Kidney (tissue), 2 donors: ENCODE data around the gene ZNF653. TPM values are rescaled to one million over a fixed set of nuclear protein-coding genes. Genes with fewer than 3 reads are reported as not detected.

Experiments
- microRNA-seq: library from miRNA; unstranded; fragments of <30 nt; microRNA quantifications from one replicate; pipeline ENCODE4 v1.2.0, GENCODE V29; 2020
- polyA plus RNA-seq: library from polyadenylated mRNA; stranded (reverse); fragments of 350-450 nt; fragmentation: Illumina TruSeq; extraction: RNeasy Lipid Tissue Mini Kit (QIAGEN cat#74804); gene quantifications from one replicate; pipeline ENCODE4 v1.2.3, GENCODE V29; 2014; ENCODE audit warnings: low read depth, low replicate concordance; ENCODE audit not compliant: insufficient read depth
- total RNA-seq: library from RNA; stranded (reverse); fragmentation: NEBNext Ultra II Directional; extraction: Animal tissue kit (Norgen Biotek cat#: 25700); gene quantifications from one replicate; pipeline ENCODE4 v1.2.1, GENCODE V29; 2021
- donor health status: DM: yes; HTN: yes; CAD: no.

ZNF653 gene
- total and polyA plus RNA-seq, 2 donors from 2014 or later: 10.8 to 11.5 TPM

Small RNAs within 50 kb of the gene (microRNA-seq; reads per million reads assigned to microRNA genes)
- gene MIR7974: not detected

Other genes starting within 250 kb of the ZNF653 start
- gene DOCK6, start 243.3 kb downstream of the ZNF653 start, total RNA-seq: 112 TPM
- 45.8 TPM for gene DOCK6, start 243.3 kb downstream of the ZNF653 start, polyA plus RNA-seq
- not detected for gene TSPAN16, start 209.7 kb downstream of the ZNF653 start, total RNA-seq
- not detected for gene TSPAN16, start 209.7 kb downstream of the ZNF653 start, polyA plus RNA-seq
- gene RAB3D, start 166.2 kb downstream of the ZNF653 start, total RNA-seq: 80.4 TPM
- 8.3 TPM for gene RAB3D, start 166.2 kb downstream of the ZNF653 start, polyA plus RNA-seq
- gene TMEM205, start 159.6 kb downstream of the ZNF653 start, total RNA-seq: 150 TPM
- 417 TPM for gene TMEM205, start 159.6 kb downstream of the ZNF653 start, polyA plus RNA-seq
- 28.9 TPM for gene CCDC159, start 159.3 kb downstream of the ZNF653 start, total RNA-seq
- gene CCDC159, start 159.3 kb downstream of the ZNF653 start, polyA plus RNA-seq: 50.7 TPM
- 22.5 TPM for gene PLPPR2, start 150.4 kb downstream of the ZNF653 start, total RNA-seq
- gene PLPPR2, start 150.4 kb downstream of the ZNF653 start, polyA plus RNA-seq: 11.7 TPM
- 4.1 TPM for gene SWSAP1, start 131.2 kb downstream of the ZNF653 start, total RNA-seq
- gene SWSAP1, start 131.2 kb downstream of the ZNF653 start, polyA plus RNA-seq: 6.2 TPM
- gene EPOR, start 121.5 kb downstream of the ZNF653 start, total RNA-seq: 23.6 TPM
- 20.4 TPM for gene EPOR, start 121.5 kb downstream of the ZNF653 start, polyA plus RNA-seq
- 126 TPM for gene RGL3, start 86.5 kb downstream of the ZNF653 start, total RNA-seq
- gene RGL3, start 86.5 kb downstream of the ZNF653 start, polyA plus RNA-seq: 56.9 TPM
- gene ODAD3, start 70.7 kb downstream of the ZNF653 start, total RNA-seq: 1.5 TPM
- 7.1 TPM for gene ODAD3, start 70.7 kb downstream of the ZNF653 start, polyA plus RNA-seq
- 278 TPM for gene PRKCSH, start 70.2 kb downstream of the ZNF653 start, total RNA-seq
- 182 TPM for gene PRKCSH, start 70.2 kb downstream of the ZNF653 start, polyA plus RNA-seq
- 0.22 TPM for gene ELAVL3, start 24.8 kb downstream of the ZNF653 start, total RNA-seq
- not detected for gene ELAVL3, start 24.8 kb downstream of the ZNF653 start, polyA plus RNA-seq
- gene ECSIT, start 23.3 kb upstream of the ZNF653 start, total RNA-seq: 33.8 TPM
- 83.4 TPM for gene ECSIT, start 23.3 kb upstream of the ZNF653 start, polyA plus RNA-seq
- 47.8 TPM for gene CNN1, start 33.0 kb upstream of the ZNF653 start, total RNA-seq
- 42.2 TPM for gene CNN1, start 33.0 kb upstream of the ZNF653 start, polyA plus RNA-seq
- 47.5 TPM for gene ELOF1, start 53.4 kb upstream of the ZNF653 start, total RNA-seq
- 72.4 TPM for gene ELOF1, start 53.4 kb upstream of the ZNF653 start, polyA plus RNA-seq
- 13.8 TPM for gene ACP5, start 71.8 kb upstream of the ZNF653 start, total RNA-seq
- gene ACP5, start 71.8 kb upstream of the ZNF653 start, polyA plus RNA-seq: 93.3 TPM
- gene ZNF627, start 91.6 kb upstream of the ZNF653 start, total RNA-seq: 20.8 TPM
- 8.4 TPM for gene ZNF627, start 91.6 kb upstream of the ZNF653 start, polyA plus RNA-seq
- gene ZNF823, start 233.1 kb upstream of the ZNF653 start, total RNA-seq: 12.5 TPM
- gene ZNF823, start 233.1 kb upstream of the ZNF653 start, polyA plus RNA-seq: 5.6 TPM